KMS-11 (cell line): ENCODE results near the gene TRPM8.

Experiments
- H2AFZ ChIP-seq: fragments of 200-600 bp; sonication (generic); 2 replicates; pipeline ENCODE4 v1.6.1; 2016; ENCODE audit warnings: antibody characterized with exemption, mixed run types, low read depth
- H3K27ac ChIP-seq: fragments of 200-600 bp; sonication (generic); 2 replicates; pipeline ENCODE4 v1.6.1; 2016; ENCODE audit warnings: mild to moderate bottlenecking, mixed run types
- H3K27me3 ChIP-seq: fragments of 200-600 bp; sonication (generic); 2 replicates; pipeline ENCODE4 v1.6.1; 2017; ENCODE audit warnings: mild to moderate bottlenecking, low read depth, mixed run types, moderate library complexity; ENCODE audit not compliant: insufficient read depth
- H3K36me3 ChIP-seq: fragments of 200-600 bp; sonication (generic); 2 replicates; pipeline ENCODE4 v1.6.1; 2017; ENCODE audit warnings: mild to moderate bottlenecking, mixed run types; ENCODE audit not compliant: insufficient read depth
- H3K4me1 ChIP-seq: fragments of 200-600 bp; sonication (generic); 2 replicates; pipeline ENCODE4 v1.6.1; 2016; ENCODE audit warnings: mild to moderate bottlenecking, low read depth, mixed run types; ENCODE audit not compliant: poor library complexity, severe bottlenecking
- H3K4me2 ChIP-seq: fragments of 200-600 bp; sonication (generic); 2 replicates; pipeline ENCODE4 v1.7.0; 2016; ENCODE audit warnings: mild to moderate bottlenecking, mixed run types
- H3K4me3 ChIP-seq: fragments of 200-600 bp; sonication (generic); IDR thresholded peaks from 2 replicates; pipeline ENCODE4 v1.6.1; 2017; ENCODE audit warnings: low read depth, low read length, mixed read lengths; ENCODE audit not compliant: insufficient read depth
- H3K79me2 ChIP-seq: fragments of 200-600 bp; sonication (generic); 2 replicates; pipeline ENCODE4 v1.6.1; 2016; ENCODE audit warnings: low read depth, mixed run types; ENCODE audit not compliant: insufficient read depth
- H3K9ac ChIP-seq: fragments of 200-600 bp; sonication (generic); 2 replicates; pipeline ENCODE4 v1.6.1; 2016; ENCODE audit warnings: mild to moderate bottlenecking, mixed run types
- H4K20me1 ChIP-seq: fragments of 200-600 bp; sonication (generic); 2 replicates; pipeline ENCODE4 v1.6.1; 2016; ENCODE audit warnings: mild to moderate bottlenecking, mixed run types; ENCODE audit not compliant: insufficient read depth
- TF ChIP-seq, protein P1 (sequence below): fragments of 200-600 bp; sonication (generic); conservative IDR thresholded peaks from 2 replicates; pipeline ENCODE4 v1.6.1; 2017; ENCODE audit warnings: low read depth, mild to moderate bottlenecking, antibody characterized with exemption, low read length, moderate library complexity, mixed read lengths

The TRPM8 gene

GRCh38 chr2:234002281-234002680, 85.1 kb downstream of the TRPM8 start:
- TF ChIP-seq, protein P1, sequence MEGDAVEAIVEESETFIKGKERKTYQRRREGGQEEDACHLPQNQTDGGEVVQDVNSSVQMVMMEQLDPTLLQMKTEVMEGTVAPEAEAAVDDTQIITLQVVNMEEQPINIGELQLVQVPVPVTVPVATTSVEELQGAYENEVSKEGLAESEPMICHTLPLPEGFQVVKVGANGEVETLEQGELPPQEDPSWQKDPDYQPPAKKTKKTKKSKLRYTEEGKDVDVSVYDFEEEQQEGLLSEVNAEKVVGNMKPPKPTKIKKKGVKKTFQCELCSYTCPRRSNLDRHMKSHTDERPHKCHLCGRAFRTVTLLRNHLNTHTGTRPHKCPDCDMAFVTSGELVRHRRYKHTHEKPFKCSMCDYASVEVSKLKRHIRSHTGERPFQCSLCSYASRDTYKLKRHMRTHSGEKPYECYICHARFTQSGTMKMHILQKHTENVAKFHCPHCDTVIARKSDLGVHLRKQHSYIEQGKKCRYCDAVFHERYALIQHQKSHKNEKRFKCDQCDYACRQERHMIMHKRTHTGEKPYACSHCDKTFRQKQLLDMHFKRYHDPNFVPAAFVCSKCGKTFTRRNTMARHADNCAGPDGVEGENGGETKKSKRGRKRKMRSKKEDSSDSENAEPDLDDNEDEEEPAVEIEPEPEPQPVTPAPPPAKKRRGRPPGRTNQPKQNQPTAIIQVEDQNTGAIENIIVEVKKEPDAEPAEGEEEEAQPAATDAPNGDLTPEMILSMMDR: no peak
- Histone ChIP-seq H3K4me3 (no peak overlapping the region), H3K79me2 (no peaks in the 10 kb centered on the region), H2AFZ (no peak overlapping the region), H3K9ac (no peak overlapping the region), H4K20me1 (no peaks in the 10 kb centered on the region), H3K36me3 (no peaks in the 10 kb centered on the region), H3K4me1 (no peaks in the 10 kb centered on the region), H3K4me2 (no peak overlapping the region), H3K27ac (no peak overlapping the region), H3K27me3 (no peaks in the 10 kb centered on the region)

DNA sequence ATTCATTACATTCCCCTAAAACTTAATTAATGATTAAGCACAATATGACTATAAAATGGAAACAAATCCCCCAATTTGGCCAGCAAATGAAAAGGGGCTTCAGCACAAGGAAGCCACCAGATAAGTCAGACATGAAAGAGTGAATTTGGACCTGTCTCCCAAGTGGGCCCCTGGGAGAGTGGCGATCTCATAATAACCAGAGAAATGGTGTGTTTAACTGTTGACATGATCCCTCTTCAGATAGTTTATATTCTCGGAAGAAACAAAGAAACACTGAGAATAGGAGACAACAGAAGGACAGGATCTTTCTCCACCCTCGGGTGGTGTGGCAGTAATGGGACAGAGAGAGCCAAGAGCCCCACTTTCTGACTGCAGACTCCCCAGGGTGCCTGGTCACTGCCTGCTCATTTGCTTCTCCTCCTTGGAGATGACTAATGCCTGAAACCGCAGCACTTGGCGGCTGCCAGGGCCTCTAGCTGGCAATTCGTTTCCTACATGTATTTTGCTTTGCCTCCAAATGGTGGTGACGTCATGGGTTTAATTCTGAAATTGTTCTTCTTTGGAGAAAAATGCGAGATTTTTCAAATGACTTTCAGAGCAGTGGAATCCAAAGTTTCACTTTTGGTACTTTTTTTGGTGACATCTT, 86.9 kb downstream of the TRPM8 start:
- Histone ChIP-seq H3K79me2 (no peaks in the 10 kb centered on the region), H2AFZ (no peak overlapping the region), H3K36me3 (no peaks in the 10 kb centered on the region), H3K4me1 (no peaks in the 10 kb centered on the region), H3K4me3 (no peak overlapping the region), H4K20me1 (no peaks in the 10 kb centered on the region), H3K9ac (no peak overlapping the region), H3K27me3 (no peaks in the 10 kb centered on the region), H3K4me2 (no peak overlapping the region), H3K27ac (no peak overlapping the region)
- TF ChIP-seq, protein P1: no peak

- Histone ChIP-seq H3K9ac (no peak overlapping the region), H2AFZ (no peak overlapping the region), H3K4me1 (no peaks in the 10 kb centered on the region), H3K27ac (no peak overlapping the region), H3K4me2 (no peak overlapping the region), H3K79me2 (no peaks in the 10 kb centered on the region), H3K4me3 (no peak overlapping the region), H3K36me3 (no peaks in the 10 kb centered on the region), H4K20me1 (no peaks in the 10 kb centered on the region), H3K27me3 (no peaks in the 10 kb centered on the region)
- TF ChIP-seq, protein P1: no peak
Observed at GRCh38 chr2:234005126-234005525, 88.0 kb downstream of the TRPM8 start.

GRCh38 chr2:234006501-234006900, 89.3 kb downstream of the TRPM8 start:
- Histone ChIP-seq H4K20me1 (no peaks in the 10 kb centered on the region), H3K4me2 (no peak overlapping the region), H3K4me3 (no peak overlapping the region), H3K36me3 (no peaks in the 10 kb centered on the region), H2AFZ (no peak overlapping the region), H3K27ac (no peak overlapping the region), H3K27me3 (no peaks in the 10 kb centered on the region), H3K4me1 (no peaks in the 10 kb centered on the region), H3K79me2 (no peaks in the 10 kb centered on the region), H3K9ac (no peak overlapping the region)
- TF ChIP-seq, protein P1: no peak
